Transverse colon (tissue), 3 donors: ENCODE results near the gene CDK11A.
"Not testable (repeated sequence)": the region's sequence is repeated elsewhere in the genome, so short reads cannot be mapped to it uniquely, and the experiment has no call there.

Source experiments
- CTCF ChIP-seq, 5 experiments: fragments of 200-600 bp in 3 of 5; fragments of 450-650 bp in 2 of 5; sonication (generic) in 3 of 5; IDR thresholded peaks; 1 replicate in 2 of 5; 2 replicates in 3 of 5; pipeline ENCODE4 v1.5.1; 2016 to 2017; ENCODE audit warnings: antibody characterized with exemption in 5 of 5, inconsistent platforms in 3 of 5, mild to moderate bottlenecking in 2 of 5, moderate library complexity in 1 of 5
- EP300 ChIP-seq: sonication (generic); formaldehyde crosslinking; IDR thresholded peaks from one replicate; pipeline ENCODE4 v1.6.1; 2017; ENCODE audit warnings: antibody characterized with exemption, low read depth

- not testable (repeated sequence) for TF ChIP-seq CTCF (IDR thresholded peaks at IDR 0.05); EP300
These were observed 21.7 kb downstream of the CDK11A start for GRCh38 chr1:1702506-1702905.
